Stimulated activated CD4-positive, alpha-beta T cell treated with anti-CD3 and anti-CD28 coated beads, Interleukin-1b, Interleukin-23, amount 100 ng/mL, for 24 hours (primary cell): ENCODE results near the gene C17orf75.
"Not testable (repeated sequence)": the region's sequence is repeated elsewhere in the genome, so short reads cannot be mapped to it uniquely, and the experiment has no call there.

Experiments used
- DNase-seq, 4 experiments: peaks; one replicate each; pipeline ENCODE4 v3.0.0-alpha.2; 2020; ENCODE audit warnings: low read depth in 4 of 4, low spot score in 1 of 4

The C17orf75 gene

GRCh38 chr17:32345951-32346600 lies 4.1 kb upstream of the C17orf75 start:
- no peak for DNase-seq

- DNase-seq: no peak
Measured at GRCh38 chr17:32342603-32343325, 791 bp upstream of the C17orf75 start.

GRCh38 chr17:32341141-32341856 lies 674 bp downstream of the C17orf75 start:
- DNase-seq: peak in 2 of 4 experiments; percentile 18 to 25

- no peak for DNase-seq
Measured at GRCh38 chr17:32335687-32336086, 6.3 kb downstream of the C17orf75 start.

GRCh38 chr17:32335046-32335445 lies 6.9 kb downstream of the C17orf75 start:
- DNase-seq: no peak

- no peak for DNase-seq
Measured at GRCh38 chr17:32333187-32333586, 8.8 kb downstream of the C17orf75 start.

GRCh38 chr17:32331243-32332040 lies 10.5 kb downstream of the C17orf75 start:
- no peak for DNase-seq

GRCh38 chr17:32330147-32330546 lies 11.8 kb downstream of the C17orf75 start:
- no peak for DNase-seq

- no peak for DNase-seq
Measured at GRCh38 chr17:32327911-32328310, 14.1 kb downstream of the C17orf75 start.

GRCh38 chr17:32323811-32324491 lies 18.0 kb downstream of the C17orf75 start:
- DNase-seq: no peak

- no peak for DNase-seq
Measured at GRCh38 chr17:32323046-32323445, 18.9 kb downstream of the C17orf75 start.

- DNase-seq: no peak
Measured at GRCh38 chr17:32320847-32321246, 21.1 kb downstream of the C17orf75 start.

- DNase-seq: not testable (repeated sequence)
Measured at GRCh38 chr17:32320080-32320479, 21.9 kb downstream of the C17orf75 start.

GRCh38 chr17:32319548-32319905 lies 22.4 kb downstream of the C17orf75 start:
- DNase-seq: peak; percentile 47 to 74 (median 65)

GRCh38 chr17:32318071-32318470 lies 23.9 kb downstream of the C17orf75 start:
- no peak for DNase-seq

GRCh38 chr17:32317353-32317752 lies 24.6 kb downstream of the C17orf75 start:
- DNase-seq: no peak

- DNase-seq: not testable (repeated sequence)
Measured at GRCh38 chr17:32316653-32317052, 25.3 kb downstream of the C17orf75 start.

- no peak for DNase-seq
Measured at GRCh38 chr17:32315171-32315570, 26.8 kb downstream of the C17orf75 start.

GRCh38 chr17:32314636-32315035 lies 27.3 kb downstream of the C17orf75 start:
- DNase-seq: no peak

- DNase-seq: no peak
Measured at GRCh38 chr17:32311028-32311536, 30.9 kb downstream of the C17orf75 start.

- DNase-seq: no peak
Measured at GRCh38 chr17:32307658-32308057, 34.3 kb downstream of the C17orf75 start.
